Endothelial cell of umbilical vein (primary cell): ENCODE results near the gene SPINT2.

Experiments
- CTCF ChIP-seq, 2 donors: IDR thresholded peaks; 1 replicate in 1 of 2; 2 replicates in 1 of 2; pipeline ENCODE4 v1.5.1; 2011; ENCODE audit warnings: low read length in 2 of 2, mild to moderate bottlenecking in 2 of 2, moderate library complexity in 2 of 2, control low read depth in 1 of 2, inconsistent platforms in 1 of 2, low read depth in 1 of 2; ENCODE audit not compliant: insufficient read depth in 1 of 2; ENCODE audit errors: extremely low read depth in 1 of 2
- EZH2 ChIP-seq: IDR thresholded peaks from 2 replicates; pipeline ENCODE4 v1.6.1; 2012; ENCODE audit warnings: borderline replicate concordance, low read depth, mild to moderate bottlenecking, moderate library complexity, low read length, inconsistent platforms; ENCODE audit not compliant: severe bottlenecking
- FOS ChIP-seq: IDR thresholded peaks from 2 replicates; pipeline ENCODE4 v1.6.1; 2011; ENCODE audit warnings: mild to moderate bottlenecking, low read length, moderate library complexity, borderline replicate concordance; ENCODE audit not compliant: insufficient read depth
- GATA2 ChIP-seq: IDR thresholded peaks from 2 replicates; pipeline ENCODE4 v1.7.0; 2011; ENCODE audit warnings: low read depth, mild to moderate bottlenecking, moderate library complexity, mixed read lengths, low read length; ENCODE audit not compliant: insufficient read length, insufficient read depth
- JUN ChIP-seq: IDR thresholded peaks from 2 replicates; pipeline ENCODE4 v1.6.1; 2011; ENCODE audit warnings: borderline replicate concordance, low read depth; ENCODE audit not compliant: insufficient read length, insufficient read depth
- MAX ChIP-seq: IDR thresholded peaks from 2 replicates; pipeline ENCODE4 v1.6.1; 2011; ENCODE audit not compliant: insufficient read depth, insufficient read length
- MYC ChIP-seq: IDR thresholded peaks from one replicate; pipeline ENCODE4 v1.6.1; 2011; ENCODE audit warnings: mild to moderate bottlenecking, low read depth, low read length
- POLR2A ChIP-seq: IDR thresholded peaks from 2 replicates; pipeline ENCODE4 v1.6.1; 2012; ENCODE audit warnings: low read depth, mild to moderate bottlenecking, control low read depth, low read length
- POLR2AphosphoS5 ChIP-seq: IDR thresholded peaks from 2 replicates; pipeline ENCODE4 v1.6.1; 2012; ENCODE audit warnings: low read depth, mild to moderate bottlenecking, control low read depth, low read length, moderate library complexity; ENCODE audit not compliant: insufficient read depth

- TF ChIP-seq CTCF (IDR thresholded peaks at IDR 0.05; ENCODE audit: extremely low read depth in 1 of 2, insufficient read depth in 1 of 2, low read depth in 1 of 2, low read length in 2 of 2) (no peak), POLR2A (no peak), MAX (no peak), POLR2AphosphoS5 (no peak), EZH2 (no peak), MYC (no peak), GATA2 (no peak), JUN (no peak), FOS (no peak)
Observed at GRCh38 chr19:38310279-38310670, 45.9 kb downstream of the SPINT2 start.
